Measurements from ENCODE around the gene C6orf118. TPM values are rescaled to one million over a fixed set of nuclear protein-coding genes. Genes with fewer than 3 reads are reported as not detected.
A peak's percentile ranks its signal among the peaks of the same experiment; 100 is the strongest.

Gene C6orf118
- total and polyA plus RNA-seq, 2 experiments from 2014 or later = not detected

GRCh38 chr6:165266191-165266590 lies 43.2 kb downstream of the C6orf118 start:
- H4K20me1 ChIP-seq (ENCODE audit: insufficient read depth) = no peaks in the 10 kb centered on the region
- no peaks in the 10 kb centered on the region for H3K4me1 ChIP-seq (ENCODE audit: insufficient read depth)
- WGBS, 2 experiments (ENCODE audit: low coverage in 1 of 2, low lambda C conversion rate in 2 of 2, missing lambda C conversion rate in 2 of 2) = 17 to 33% methylated on average over 5 of the region's 5 CpGs
- H3K9ac ChIP-seq = no peak overlapping the region
- no peak overlapping the region for H3K27ac ChIP-seq
- no peak for DNase-seq
- H3K27me3 ChIP-seq (replicated peaks; ENCODE audit: insufficient read depth) = no peaks in the 10 kb centered on the region
- in situ Hi-C loops (cut with MboI) = loop anchor here (25.0 kb wide), 1 partner anchor 1254 kb away; no protein-coding TSS in a partner anchor
- TF ChIP-seq EZH2phosphoT487 (IDR thresholded peaks at IDR 0.05; ENCODE audit: insufficient read depth, low read depth) (no peak), EZH2 (IDR thresholded peaks at IDR 0.05; ENCODE audit: insufficient read depth, poor library complexity, severe bottlenecking) (no peak)
- no peaks in the 10 kb centered on the region for H3K79me2 ChIP-seq (ENCODE audit: insufficient read depth)
- H3K9me3 ChIP-seq (ENCODE audit: low read depth) = no peaks in the 10 kb centered on the region
- no peak overlapping the region for H2AFZ ChIP-seq
- H3K4me2 ChIP-seq (ENCODE audit: unreplicated experiment) = no peak overlapping the region
- no peaks in the 10 kb centered on the region for H3F3A ChIP-seq (ENCODE audit: insufficient read depth)
- H3K4me3 ChIP-seq = no peak overlapping the region
- H3K9me2 ChIP-seq (ENCODE audit: insufficient read depth) = no peaks in the 10 kb centered on the region
- H3K36me3 ChIP-seq (ENCODE audit: low read depth) = no peaks in the 10 kb centered on the region

GRCh38 chr6:165260462-165260861 lies 48.9 kb downstream of the C6orf118 start:
- Histone ChIP-seq H3K79me2 (ENCODE audit: insufficient read depth) (no peaks in the 10 kb centered on the region), H3K4me1 (ENCODE audit: insufficient read depth) (no peaks in the 10 kb centered on the region), H3K9me3 (ENCODE audit: low read depth) (no peaks in the 10 kb centered on the region), H2AFZ (no peak overlapping the region), H3K27ac (no peak overlapping the region), H3F3A (ENCODE audit: insufficient read depth) (no peaks in the 10 kb centered on the region), H4K20me1 (ENCODE audit: insufficient read depth) (no peaks in the 10 kb centered on the region), H3K9ac (no peak overlapping the region), H3K4me3 (no peak overlapping the region), H3K4me2 (ENCODE audit: unreplicated experiment) (no peak overlapping the region), H3K36me3 (ENCODE audit: low read depth) (no peaks in the 10 kb centered on the region), H3K9me2 (ENCODE audit: insufficient read depth) (no peaks in the 10 kb centered on the region), H3K27me3 (replicated peaks; ENCODE audit: insufficient read depth) (0 out of 2 replicates have a peak, but pooled peaks cover 4% of the 10 kb centered on the region)
- WGBS, 2 experiments (ENCODE audit: low coverage in 1 of 2, low lambda C conversion rate in 2 of 2, missing lambda C conversion rate in 2 of 2) = 21 to 24% methylated on average over 2 of the region's 2 CpGs
- in situ Hi-C loops (cut with MboI) = loop anchor here (25.0 kb wide), 1 partner anchor 1248 kb away; no protein-coding TSS in a partner anchor
- DNase-seq = no peak
- TF ChIP-seq EZH2phosphoT487 (IDR thresholded peaks at IDR 0.05; ENCODE audit: insufficient read depth, low read depth) = no peak

GRCh38 chr6:165249808-165250207 lies 59.6 kb downstream of the C6orf118 start:
- no peak overlapping the region for H3K9ac ChIP-seq
- peaks cover 14% of the 10 kb centered on the region for H3K4me1 ChIP-seq (ENCODE audit: insufficient read depth)
- DNase-seq = no peak
- H3K27me3 ChIP-seq (replicated peaks; ENCODE audit: insufficient read depth) = no peaks in the 10 kb centered on the region; the same call in 1 of the 2 replicates
- H3K27ac ChIP-seq = no peak overlapping the region
- no peak for TF ChIP-seq EZH2phosphoT487 (IDR thresholded peaks at IDR 0.05; ENCODE audit: insufficient read depth, low read depth)
- TF ChIP-seq EZH2 (IDR thresholded peaks at IDR 0.05; ENCODE audit: insufficient read depth, poor library complexity, severe bottlenecking) = no peak
- H3K4me2 ChIP-seq (ENCODE audit: unreplicated experiment) = no peak overlapping the region
- peaks cover 7% of the 10 kb centered on the region; the same call in 1 of the 2 replicates for H3F3A ChIP-seq (ENCODE audit: insufficient read depth)
- H2AFZ ChIP-seq = no peak overlapping the region
- no peaks in the 10 kb centered on the region for H3K79me2 ChIP-seq (ENCODE audit: insufficient read depth)
- 43 to 52% methylated on average over 3 of the region's 3 CpGs for WGBS, 2 experiments (ENCODE audit: low coverage in 1 of 2, low lambda C conversion rate in 2 of 2, missing lambda C conversion rate in 2 of 2)
- no peaks in the 10 kb centered on the region for H3K36me3 ChIP-seq (ENCODE audit: low read depth)
- no peaks in the 10 kb centered on the region for H4K20me1 ChIP-seq (ENCODE audit: insufficient read depth)
- in situ Hi-C loops (cut with MboI) = loop anchor here (25.0 kb wide), 3 partner anchors 338 to 1688 kb away; no protein-coding TSS in a partner anchor
- no peaks in the 10 kb centered on the region for H3K9me2 ChIP-seq (ENCODE audit: insufficient read depth)
- H3K4me3 ChIP-seq = no peak overlapping the region
- H3K9me3 ChIP-seq (ENCODE audit: low read depth) = no peaks in the 10 kb centered on the region

GRCh38 chr6:165245701-165246100 lies 63.7 kb downstream of the C6orf118 start:
- no peak overlapping the region for H3K27ac ChIP-seq
- in situ Hi-C loops (cut with MboI) = loop anchor here (25.0 kb wide), 2 partner anchors 333 to 1683 kb away; no protein-coding TSS in a partner anchor

More at GRCh38 chr6:165245701-165246100, 63.7 kb downstream of the C6orf118 start:
- H3K4me3 ChIP-seq = no peak overlapping the region
- no peaks in the 10 kb centered on the region for H3K9me2 ChIP-seq (ENCODE audit: insufficient read depth)
- 11 to 21% methylated on average over 2 of the region's 2 CpGs for WGBS, 2 experiments (ENCODE audit: low coverage in 1 of 2, low lambda C conversion rate in 2 of 2, missing lambda C conversion rate in 2 of 2)
- peaks cover 20% of the 10 kb centered on the region for H3K4me1 ChIP-seq (ENCODE audit: insufficient read depth)
- peak; percentile 47 for DNase-seq
- peak overlapping the region; percentile 35 for H3K4me2 ChIP-seq (ENCODE audit: unreplicated experiment)
- H3K36me3 ChIP-seq (ENCODE audit: low read depth) = no peaks in the 10 kb centered on the region
- TF ChIP-seq EZH2phosphoT487 (IDR thresholded peaks at IDR 0.05; ENCODE audit: insufficient read depth, low read depth) (no peak), EZH2 (IDR thresholded peaks at IDR 0.05; ENCODE audit: insufficient read depth, poor library complexity, severe bottlenecking) (no peak)
- peaks cover 7% of the 10 kb centered on the region; the same call in 1 of the 2 replicates for H3F3A ChIP-seq (ENCODE audit: insufficient read depth)
- no peaks in the 10 kb centered on the region for H3K9me3 ChIP-seq (ENCODE audit: low read depth)
- peak overlapping the region; percentile 26 for H3K9ac ChIP-seq
- H4K20me1 ChIP-seq (ENCODE audit: insufficient read depth) = no peaks in the 10 kb centered on the region
- H2AFZ ChIP-seq = peak overlapping the region; percentile 79
- H3K27me3 ChIP-seq (replicated peaks; ENCODE audit: insufficient read depth) = no peaks in the 10 kb centered on the region; the same call in 1 of the 2 replicates
- H3K79me2 ChIP-seq (ENCODE audit: insufficient read depth) = no peaks in the 10 kb centered on the region

All from GM23248 (cell line).